ENCODE data around the gene GNAT2.

The GNAT2 gene

DNA sequence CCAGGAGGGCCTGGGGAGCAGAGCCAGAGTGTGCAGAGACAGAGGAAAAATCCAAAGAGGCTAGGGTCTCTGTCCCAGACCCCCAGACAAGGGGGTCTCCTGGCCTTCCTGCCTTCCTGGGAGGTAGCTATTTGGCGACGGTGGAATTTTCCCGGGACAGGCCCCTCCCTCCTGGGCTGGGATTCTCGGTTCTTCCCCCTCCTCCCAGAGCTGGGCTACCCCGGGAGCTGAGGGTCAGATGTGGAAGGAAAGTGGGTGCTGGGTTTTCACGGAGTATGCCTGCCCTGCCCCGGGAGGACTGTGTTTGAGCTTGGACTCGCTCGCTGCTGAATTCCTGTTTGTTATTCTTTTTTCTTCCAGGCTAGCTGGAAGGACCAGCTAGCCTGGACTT is 980 bp upstream of the GNAT2 start:
- no peak for DNase-seq (ENCODE audit: low read depth)
- TF ChIP-seq, protein P1, sequence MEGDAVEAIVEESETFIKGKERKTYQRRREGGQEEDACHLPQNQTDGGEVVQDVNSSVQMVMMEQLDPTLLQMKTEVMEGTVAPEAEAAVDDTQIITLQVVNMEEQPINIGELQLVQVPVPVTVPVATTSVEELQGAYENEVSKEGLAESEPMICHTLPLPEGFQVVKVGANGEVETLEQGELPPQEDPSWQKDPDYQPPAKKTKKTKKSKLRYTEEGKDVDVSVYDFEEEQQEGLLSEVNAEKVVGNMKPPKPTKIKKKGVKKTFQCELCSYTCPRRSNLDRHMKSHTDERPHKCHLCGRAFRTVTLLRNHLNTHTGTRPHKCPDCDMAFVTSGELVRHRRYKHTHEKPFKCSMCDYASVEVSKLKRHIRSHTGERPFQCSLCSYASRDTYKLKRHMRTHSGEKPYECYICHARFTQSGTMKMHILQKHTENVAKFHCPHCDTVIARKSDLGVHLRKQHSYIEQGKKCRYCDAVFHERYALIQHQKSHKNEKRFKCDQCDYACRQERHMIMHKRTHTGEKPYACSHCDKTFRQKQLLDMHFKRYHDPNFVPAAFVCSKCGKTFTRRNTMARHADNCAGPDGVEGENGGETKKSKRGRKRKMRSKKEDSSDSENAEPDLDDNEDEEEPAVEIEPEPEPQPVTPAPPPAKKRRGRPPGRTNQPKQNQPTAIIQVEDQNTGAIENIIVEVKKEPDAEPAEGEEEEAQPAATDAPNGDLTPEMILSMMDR (IDR thresholded peaks at IDR 0.05; ENCODE audit: control insufficient read depth, insufficient read depth, low read depth, low read length, missing control alignments), result no peak
- H3K4me3 ChIP-seq (ENCODE audit: control insufficient read depth, low read depth, low read length), result peak overlapping the region; percentile 89

DNA sequence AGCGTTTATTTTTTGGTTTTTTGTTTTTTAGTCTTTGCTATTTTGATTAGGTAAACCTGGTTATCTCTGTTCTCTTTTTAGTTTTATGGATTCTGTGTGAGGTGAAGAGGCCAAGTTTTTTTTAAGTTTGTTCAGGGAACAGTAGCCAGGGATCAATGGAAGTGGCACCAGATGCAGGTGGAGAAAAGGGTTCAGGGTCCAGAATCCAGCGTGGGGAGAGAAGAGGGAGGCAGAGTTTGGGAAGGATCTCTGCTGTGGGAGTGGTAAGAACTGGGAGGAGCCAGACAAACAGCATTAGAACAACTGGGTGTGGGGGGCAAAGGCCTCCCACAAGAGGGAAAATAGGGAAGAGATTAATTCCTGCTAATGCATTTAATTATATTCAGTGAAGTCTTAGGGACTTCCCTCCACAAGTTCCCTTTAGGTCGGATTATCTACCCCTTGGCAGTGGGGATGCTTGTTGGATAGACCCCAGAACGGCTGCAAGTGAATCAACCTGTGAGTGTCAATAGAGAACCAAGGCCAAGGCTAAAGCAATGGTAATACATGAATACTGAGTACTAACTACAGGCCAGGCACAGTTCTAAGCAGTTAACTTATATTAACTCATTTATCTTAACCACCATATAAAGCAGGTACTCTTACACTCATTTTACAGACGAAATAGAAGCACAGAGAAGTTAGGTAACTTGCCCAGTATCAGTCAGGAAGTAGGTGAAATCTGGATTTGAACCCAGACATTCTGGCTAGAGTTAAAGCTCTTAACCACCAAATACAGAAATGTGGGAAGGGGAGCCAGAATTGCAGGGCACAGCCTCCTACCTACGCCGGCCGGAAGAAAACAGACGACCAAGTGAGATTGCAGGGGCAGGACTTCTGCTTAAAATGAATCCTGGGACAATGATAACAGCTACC is 498 bp downstream of the GNAT2 start:
- TF ChIP-seq, protein P1 (IDR thresholded peaks at IDR 0.05; ENCODE audit: control insufficient read depth, insufficient read depth, low read depth, low read length, missing control alignments), result no peak
- H3K4me3 ChIP-seq (ENCODE audit: control insufficient read depth, low read depth, low read length), result peak overlapping the region; percentile 89
- no peak for DNase-seq (ENCODE audit: low read depth)

DNA sequence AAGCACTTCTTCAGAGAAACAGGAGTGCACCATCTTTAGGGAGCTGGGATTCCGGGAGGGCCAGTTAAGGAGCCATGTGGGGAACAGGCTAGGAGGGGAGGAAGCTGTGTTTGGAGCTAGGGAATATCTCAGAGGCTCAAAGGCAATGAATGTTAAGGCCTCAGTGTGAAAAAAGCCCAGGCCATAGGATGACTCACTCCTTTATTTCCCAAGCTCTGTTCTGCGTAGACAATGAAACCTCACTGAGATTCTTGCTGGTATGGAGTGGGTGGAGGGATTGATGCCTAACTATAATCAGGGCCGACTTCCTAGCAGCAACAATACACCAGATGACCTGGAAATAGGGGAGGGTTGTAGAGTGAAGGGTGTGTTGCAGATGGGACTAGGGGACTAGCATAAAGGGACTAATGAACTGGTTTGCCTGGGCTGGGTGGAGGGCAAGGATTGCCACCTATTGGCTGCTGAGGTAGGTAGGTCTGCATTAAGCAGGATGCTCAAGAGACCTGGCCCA is 2.1 kb downstream of the GNAT2 start:
- DNase-seq (ENCODE audit: low read depth), result peak; percentile 78
- H3K4me3 ChIP-seq (ENCODE audit: control insufficient read depth, low read depth, low read length), result no peak overlapping the region
- TF ChIP-seq, protein P1 (IDR thresholded peaks at IDR 0.05; ENCODE audit: control insufficient read depth, insufficient read depth, low read depth, low read length, missing control alignments), result no peak

DNA sequence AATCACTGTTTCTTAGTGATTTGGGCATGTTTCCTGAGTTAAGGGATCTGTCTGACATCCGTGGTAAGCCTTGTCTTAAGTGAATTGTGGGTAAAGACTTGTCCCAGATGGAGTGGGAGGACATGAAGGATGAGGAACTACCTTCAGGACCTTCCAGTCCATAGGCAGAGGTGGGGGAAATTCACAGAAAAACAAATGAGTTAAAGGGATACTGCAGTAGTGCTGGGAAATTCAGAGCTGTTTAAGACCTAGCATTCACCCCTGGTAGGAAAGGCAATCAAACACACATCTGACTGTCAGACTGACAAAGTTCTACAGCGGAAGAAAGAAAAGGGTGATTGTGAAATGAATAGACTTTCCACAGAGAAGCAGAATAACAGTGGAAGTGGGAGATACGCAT is 3.0 kb downstream of the GNAT2 start:
- TF ChIP-seq, protein P1 (IDR thresholded peaks at IDR 0.05; ENCODE audit: control insufficient read depth, insufficient read depth, low read depth, low read length, missing control alignments), result no peak
- DNase-seq (ENCODE audit: low read depth), result no peak
- no peak overlapping the region for H3K4me3 ChIP-seq (ENCODE audit: control insufficient read depth, low read depth, low read length)

DNA sequence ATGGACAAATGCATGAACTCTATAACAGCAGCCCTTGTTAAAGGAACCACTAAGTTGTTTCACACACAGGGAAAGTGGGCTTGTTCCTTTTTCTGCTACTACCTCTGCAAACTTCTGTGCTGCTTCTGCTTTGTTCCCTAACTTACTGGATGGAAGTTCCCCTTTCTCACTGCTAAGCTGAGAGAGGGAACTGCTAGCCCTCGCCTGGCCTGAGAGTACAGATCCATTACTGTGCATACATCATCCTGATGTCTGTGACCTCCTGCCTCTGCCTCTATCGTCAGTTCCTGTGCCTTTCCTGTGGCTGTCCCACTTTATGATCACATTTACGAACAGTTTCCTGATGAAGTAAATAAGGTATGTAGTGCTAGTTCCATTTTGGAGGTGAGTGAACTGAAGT is 3.5 kb downstream of the GNAT2 start:
- H3K4me3 ChIP-seq (ENCODE audit: control insufficient read depth, low read depth, low read length), result no peak overlapping the region
- no peak for DNase-seq (ENCODE audit: low read depth)
- TF ChIP-seq, protein P1 (IDR thresholded peaks at IDR 0.05; ENCODE audit: control insufficient read depth, insufficient read depth, low read depth, low read length, missing control alignments), result no peak

DNA sequence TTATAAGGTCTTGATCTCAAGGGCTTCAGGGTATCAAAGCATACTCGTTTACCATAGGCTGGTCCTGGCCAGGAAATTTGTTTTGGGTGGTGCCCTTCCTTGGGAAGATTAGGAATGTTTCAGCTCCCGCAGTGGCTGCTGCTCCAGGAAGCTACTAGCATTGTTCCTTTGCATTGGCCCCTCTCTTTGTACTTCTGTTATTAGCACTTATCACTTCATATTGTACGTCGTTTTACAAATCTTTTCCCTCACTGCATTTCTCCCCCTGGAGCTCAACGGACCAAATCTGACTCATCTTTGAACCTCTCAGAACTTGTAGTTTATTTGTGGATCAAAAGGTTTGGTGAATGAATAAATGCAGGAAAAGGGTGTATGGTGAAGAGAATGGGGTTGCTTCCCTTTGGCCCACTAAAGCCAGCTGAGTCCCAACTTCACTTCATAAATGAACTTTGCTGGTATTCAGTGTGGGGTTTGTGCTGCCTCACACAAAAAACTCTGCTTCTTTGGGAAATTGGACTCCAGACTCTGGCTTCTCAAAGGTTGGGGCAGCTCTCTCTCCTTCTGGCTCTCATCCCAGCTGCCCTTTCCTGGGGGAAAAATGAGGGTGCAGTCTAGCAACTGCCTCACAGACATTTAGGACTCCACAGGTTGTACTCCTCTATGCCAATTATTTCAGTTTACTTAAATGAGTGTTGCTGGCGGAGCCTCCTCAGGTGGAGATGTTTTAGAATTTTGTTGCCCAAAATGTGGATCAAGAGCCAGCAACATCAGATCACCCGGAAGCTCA is 5.9 kb downstream of the GNAT2 start:
- TF ChIP-seq, protein P1 (IDR thresholded peaks at IDR 0.05; ENCODE audit: control insufficient read depth, insufficient read depth, low read depth, low read length, missing control alignments), result no peak

More for the DNA sequence above, 5.9 kb downstream of the GNAT2 start:
- H3K4me3 ChIP-seq (ENCODE audit: control insufficient read depth, low read depth, low read length), result no peak overlapping the region
- no peak for DNase-seq (ENCODE audit: low read depth)

Measured in AG09309 (cell line).